ENCODE data around the gene METTL6.
"Not testable (repeated sequence)": the region's sequence is repeated elsewhere in the genome, so short reads cannot be mapped to it uniquely, and the experiment has no call there.

The METTL6 gene

DNA sequence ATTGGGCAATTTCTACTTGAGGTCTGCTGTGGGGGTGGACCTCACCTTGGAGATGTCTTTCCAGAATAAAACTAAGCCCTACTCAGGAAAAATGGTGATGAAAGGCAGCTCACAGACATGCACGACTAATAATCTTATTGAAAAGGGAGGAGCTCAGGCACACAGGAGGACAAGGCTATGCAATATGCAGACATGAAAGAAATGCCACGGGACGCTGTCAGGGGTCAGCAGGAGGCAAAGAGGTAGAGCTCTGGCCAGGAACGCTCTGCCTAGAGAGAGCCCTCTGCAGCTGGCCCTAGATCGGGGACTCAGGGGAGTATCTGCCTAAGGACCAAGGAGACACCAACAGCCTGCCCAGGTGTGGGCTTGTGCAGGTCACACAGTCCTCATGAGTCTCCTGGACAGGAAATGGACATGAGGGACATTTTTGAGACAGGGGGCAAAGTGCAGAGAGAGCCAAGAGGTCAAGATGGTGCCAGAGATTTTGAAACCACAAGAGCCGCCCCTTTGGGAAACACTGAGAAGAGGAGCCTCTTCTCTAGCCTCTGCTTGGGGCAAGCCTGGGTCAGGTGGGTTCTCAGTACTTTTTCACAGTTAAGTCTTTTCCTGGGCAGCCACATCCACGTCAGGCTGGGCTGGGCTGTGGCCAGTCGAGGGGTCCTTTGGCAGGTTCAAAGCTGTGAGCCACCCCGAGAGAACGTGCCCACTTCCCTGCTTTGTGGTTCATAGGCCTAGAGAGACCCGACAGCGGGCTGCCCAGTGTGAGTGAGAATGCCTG lies 23.3 kb upstream of the METTL6 start:
- no peak for DNase-seq

DNA sequence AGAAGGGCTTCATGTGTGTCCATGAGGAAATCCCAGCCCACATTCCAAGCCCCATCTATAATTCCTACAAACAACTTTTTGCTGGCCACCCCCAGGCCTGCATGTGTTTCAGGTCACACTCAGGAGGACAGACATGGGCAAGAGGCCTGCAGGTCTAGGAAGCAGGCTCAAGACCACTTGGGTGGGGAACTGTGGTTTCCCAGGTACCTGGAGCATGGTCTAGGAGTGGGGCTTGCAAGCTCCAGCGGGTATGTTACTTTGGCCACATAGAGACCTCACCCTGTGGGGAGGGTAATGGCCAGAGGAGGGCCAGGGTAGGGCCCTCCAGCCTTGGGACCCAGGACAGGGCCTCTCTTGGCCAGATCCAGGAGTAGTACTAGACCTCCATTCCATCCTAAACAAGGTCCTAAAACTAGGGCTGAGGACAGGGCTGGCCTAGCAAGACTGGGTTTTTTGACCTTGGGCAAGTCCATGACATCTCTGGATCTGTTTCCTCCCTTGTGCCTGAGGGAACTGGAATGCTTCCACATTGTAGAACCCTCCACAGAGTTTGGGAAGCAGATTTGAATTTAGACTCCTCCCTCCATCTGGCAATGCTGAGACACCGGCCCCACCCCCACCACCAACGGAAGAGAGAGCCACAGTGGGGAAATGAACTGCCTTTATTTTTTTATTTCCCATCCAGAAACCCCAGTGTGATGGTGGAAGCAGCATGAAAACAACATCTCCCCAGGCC lies 22.3 kb upstream of the METTL6 start:
- no peak for DNase-seq

DNA sequence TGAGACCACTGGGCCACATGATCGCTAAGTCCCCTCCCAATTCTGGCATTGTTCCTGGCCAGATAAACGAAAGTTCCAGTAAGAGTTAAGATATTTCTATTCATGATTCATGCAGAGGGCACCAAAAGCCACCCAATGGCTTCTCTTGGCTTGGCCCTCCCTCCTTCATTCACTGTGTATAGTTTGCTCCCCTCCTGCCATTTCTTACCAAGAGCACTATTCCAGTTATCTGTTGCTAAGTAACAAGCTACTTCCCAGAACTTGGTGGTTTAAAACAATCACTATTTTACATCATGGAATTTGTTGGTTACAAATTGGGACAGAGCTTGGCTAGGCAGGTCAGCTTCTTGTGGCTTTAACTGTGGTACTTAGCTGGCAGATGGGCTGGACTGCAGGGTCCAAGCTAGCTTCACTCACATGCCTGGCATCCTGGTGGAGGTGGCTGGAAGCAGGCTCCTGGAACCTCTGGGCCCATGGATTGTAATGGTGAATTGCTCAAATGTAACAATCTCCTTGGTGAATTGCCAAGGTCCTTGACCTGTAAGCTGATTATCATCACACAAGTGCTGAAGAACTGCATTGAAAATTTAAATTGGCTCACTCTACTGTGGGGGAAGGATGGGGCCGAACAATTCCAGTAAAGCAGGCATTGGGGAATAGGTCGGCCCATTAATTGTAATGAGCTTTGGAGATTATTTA lies 16.6 kb upstream of the METTL6 start:
- DNase-seq: no peak

DNA sequence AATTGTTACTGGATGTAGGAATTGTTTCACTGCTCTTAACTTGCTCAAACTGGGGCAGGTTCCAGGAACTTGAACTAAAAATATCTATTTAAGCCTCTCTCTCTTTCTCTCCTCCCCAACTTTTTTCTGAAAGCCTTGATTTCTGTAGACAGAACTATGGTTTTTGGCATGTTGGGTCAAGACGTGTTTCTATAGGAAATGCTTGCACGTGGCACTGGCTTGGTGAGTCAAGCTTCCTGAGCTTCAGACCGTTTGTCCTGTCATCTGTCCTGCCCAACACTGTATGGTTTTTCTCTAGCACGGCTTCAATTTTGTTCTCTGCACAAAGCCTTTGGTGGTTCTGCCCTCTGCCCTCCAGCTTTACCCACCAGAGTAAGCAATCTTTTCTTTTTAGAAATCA lies 13.5 kb upstream of the METTL6 start:
- DNase-seq: no peak

DNA sequence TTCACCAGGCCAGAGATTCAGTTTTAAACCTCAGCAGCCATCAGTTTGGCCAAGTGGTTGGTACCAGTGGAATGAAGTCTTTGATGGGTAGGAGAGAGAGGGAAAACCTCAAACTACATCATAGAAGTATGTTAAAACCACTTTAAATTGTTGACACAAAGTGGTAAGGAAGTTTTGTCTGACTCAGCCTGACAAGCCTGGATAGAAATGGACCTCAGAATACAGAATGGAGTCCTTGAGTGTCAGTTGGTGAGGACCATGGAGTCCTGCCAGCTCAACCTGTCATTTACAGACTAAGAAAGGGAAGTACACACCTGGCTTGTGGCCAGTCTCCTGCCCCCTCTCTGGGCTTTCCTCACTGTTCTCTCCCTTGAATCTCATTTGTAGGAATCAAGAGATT lies 12.1 kb upstream of the METTL6 start:
- DNase-seq: no peak

DNA sequence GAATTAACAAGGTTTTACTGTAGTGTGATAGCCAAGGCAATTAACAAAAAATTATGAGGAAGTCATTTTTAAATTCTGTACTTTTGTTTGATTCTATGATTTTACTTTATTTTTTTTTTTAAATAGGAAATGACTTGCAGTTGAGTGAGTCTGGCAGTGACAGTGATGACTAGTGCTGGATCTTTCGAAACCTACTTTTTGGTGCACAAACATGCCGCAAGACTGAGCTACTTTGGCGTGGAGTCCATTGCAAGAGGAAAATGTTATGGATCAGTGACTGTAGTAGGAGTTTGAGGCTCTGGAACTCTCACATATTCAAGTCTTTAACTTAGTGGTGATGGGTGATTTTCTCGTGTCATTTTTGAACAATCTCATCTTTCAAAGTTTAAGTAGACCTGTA lies 11.6 kb upstream of the METTL6 start:
- DNase-seq: no peak

DNA sequence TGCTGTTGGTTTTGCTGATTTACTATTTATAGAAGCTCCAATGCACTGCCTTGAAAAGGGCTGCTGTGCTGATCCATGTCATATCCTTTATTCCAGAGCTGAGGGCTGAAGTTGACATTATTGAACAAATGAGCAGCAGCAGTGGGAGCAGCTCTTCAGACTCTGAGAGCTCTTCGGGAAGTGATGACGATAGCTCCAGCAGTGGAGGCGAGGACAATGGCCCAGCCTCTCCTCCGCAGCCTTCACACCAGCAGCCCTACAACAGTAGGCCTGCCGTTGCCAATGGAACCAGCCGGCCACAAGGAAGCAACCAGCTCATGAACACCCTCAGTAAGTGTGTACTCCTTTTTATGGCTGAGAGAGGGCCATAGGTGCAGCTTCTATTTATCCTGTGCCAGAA lies 8.9 kb upstream of the METTL6 start:
- DNase-seq: no peak

DNA sequence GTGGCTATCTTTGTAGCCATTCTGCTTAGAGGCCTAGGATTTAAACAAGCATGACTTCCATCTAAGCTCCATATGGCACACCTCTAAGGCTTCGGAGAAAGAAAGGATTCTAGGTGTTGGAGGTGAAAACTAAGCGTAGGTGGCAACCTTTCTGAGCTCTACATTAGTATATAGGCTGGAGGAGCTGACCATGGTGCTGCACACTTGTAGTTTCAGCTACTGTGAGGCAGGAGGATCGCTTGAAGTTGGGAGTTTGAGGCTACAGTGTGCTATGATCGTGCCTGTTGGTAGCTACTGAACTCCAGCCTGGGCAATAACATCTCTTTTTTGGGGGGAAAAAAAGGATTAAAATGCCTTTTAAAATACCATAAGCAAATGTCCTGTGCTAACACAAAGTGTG lies 7.4 kb upstream of the METTL6 start:
- no peak for DNase-seq

DNA sequence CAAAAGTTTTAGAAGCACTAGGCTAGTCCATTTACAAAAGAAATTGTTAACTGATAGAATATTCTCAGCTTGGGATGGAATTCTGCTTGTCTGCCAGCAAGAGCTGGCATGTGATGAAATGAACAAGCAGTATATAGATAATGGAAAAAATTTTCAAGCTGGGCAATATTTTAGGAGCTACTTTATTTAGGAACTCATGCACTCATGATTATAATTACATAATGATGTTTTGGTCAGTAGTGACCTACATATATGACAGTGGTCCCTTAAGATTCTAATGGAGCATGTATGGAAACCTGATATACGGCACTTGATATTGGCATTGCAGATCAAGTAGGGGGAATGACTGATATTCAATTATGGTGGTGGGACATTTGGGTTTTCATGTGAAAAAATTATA lies 6.2 kb upstream of the METTL6 start:
- no peak for DNase-seq

DNA sequence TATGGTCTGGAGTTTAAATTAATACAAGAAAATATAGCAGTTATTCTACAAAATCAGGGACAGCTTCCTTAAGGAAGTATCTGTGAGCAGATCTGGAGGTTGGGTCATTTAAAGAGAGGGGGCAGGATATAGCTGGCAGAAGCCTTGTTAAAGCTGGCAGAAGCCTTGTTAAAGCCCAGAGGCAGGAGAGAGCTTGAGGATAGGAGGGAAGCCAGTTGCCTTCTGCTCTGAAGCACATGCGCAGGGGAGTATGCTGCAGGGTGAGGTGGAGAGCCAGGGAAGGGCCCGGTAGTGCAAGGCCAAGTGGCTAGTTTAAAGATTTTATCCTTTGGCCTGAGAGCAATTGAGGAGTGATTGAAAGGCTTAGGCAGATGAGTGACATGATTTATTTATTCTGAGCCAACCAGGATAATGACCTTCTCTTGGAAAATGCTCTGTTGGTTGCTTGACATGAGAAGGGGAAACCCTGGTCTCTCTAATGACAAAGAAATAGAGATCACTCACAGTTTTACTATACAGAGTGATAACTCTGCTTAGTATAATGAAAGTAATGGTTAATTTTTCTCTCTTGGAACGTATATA lies 4.0 kb upstream of the METTL6 start:
- DNase-seq: no peak

DNA sequence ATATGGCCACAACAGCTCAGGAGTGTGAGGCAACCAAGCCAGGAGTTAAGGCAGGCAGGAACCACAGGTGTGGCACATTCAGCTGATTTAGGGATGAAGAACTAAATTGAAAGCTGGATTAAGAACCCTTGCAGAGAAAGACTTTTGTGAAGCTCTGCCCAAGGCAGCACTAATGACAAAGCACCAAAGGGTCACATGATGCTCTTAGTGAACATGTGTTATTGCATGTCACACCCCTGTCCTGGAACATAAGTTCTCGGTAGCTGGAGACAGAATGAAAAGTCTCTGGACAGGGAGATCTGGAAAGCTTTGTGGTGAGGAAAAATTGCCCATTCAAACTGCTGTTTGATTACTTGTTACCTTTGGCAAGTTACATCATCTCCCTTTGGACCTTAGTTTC lies 3.3 kb upstream of the METTL6 start:
- no peak for DNase-seq

DNA sequence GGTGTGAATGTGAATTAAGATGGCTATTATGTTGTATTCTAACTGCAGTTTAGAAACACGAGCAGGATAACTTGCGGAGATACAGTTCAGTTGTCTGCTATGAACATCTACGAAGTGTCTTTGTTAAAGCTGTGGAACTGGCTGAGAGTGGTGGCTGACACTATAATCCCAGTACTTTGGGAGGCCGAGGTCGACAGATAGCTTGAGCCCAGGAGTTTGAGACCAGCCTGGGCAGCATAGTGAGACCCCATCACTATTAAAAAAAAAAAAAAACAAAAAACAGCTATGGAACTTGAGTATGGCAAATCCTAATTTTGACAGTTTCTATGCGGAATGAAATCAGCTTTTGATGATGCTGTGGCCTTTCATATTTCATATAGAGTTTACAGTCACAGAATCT lies 1.7 kb upstream of the METTL6 start:
- DNase-seq: no peak

DNA sequence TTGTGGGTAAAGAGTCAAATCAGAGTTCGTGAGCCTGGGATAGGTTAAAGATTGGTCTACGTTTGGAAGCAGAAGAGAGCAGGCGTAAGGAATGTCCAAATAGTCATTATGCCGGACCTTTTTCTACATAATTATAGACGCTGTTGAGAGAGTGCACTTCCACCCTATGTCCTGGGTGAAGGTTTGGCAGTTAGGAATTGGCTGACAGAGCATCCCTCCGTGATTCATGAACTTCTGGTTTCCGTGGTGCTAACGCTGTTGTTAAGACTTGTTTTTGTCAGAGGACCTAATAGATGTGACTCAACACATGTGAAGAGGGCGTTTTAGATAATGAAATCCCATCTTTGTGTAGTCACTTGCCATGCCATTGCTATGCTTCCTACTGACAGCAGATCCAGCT lies 1.2 kb upstream of the METTL6 start:
- DNase-seq: peak; percentile 72

DNA sequence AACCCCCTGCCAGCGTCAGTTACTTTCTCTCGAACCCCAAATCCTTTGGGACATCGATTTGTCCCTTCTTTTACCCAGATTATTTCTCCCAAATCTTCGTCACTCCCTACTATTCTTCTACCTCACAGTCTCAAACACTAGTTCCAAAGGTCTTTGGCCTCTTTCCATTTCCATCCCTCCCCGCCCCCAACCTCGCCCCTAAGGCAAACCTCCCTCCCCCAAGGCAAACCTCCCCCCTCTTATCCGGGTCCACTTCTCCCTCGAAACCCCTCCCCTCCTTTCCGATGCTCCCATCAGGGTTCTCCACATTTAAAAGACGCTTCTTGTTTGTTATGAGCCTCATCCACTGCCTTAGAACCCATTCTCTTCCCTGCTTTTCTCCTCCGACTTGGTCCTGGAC lies 637 bp upstream of the METTL6 start:
- DNase-seq: no peak

DNA sequence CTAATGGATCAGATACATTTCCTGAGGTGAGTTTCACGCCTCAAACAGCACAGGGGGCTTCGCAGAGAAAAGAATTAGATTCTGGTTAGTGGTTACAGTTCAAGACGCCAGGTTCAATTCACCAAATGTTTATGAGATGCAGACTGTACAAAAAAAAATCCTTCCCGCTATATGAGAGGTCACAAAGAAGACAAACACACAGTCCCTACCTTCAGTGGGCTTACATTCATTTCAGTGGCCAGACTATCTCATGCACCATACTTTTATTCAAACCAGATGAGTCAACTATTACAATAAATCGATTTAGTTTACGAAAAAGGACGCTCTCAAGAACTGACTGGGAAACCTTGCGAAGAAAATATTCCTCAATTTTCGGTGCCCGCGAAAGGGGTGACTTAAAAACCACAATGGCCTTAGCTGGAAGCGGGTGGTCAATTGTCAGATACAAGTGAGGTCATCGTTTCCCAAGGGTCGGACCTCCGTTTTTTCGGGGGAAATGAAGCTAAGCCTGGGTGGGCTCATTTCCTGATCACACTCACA lies 695 bp downstream of the METTL6 start:
- DNase-seq: no peak

DNA sequence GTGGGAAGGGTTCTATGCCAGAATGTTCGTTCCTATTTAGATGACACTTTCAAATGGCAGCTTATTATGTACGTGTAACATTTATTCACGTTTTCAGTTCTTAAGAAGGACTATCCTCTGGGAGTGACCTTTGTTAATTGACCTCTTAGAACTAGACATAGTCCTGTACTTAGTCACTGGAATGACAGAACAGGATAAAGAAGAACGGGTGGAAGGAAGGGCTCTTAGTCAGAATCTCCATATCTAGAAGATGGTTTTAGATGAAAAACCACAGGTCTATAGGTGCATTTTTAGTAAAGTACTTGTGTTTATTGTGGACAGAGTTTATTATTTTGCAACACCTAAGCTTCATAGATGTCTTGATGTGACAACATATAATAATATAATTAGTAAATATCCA lies 6.5 kb downstream of the METTL6 start:
- no peak for DNase-seq

DNA sequence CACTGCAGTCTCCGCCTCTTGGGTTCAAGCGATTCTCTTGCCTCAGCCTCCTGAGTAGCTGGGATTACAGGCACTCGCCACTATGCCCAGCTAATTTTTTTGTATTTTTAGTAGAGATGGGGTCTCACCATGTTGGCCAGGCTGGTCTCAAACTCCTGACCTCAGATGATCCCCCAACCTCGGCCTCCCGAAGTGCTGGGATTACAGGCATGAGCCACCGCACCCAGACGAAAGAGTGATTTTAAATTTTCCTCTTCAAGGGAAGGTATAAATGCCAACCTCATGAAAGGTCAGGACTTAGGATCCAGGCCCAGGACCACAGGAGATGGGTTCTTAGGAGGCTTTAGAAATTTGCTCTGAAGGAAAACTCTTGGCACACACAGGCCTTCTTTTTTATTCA lies 16.4 kb downstream of the METTL6 start:
- DNase-seq: not testable (repeated sequence)

DNA sequence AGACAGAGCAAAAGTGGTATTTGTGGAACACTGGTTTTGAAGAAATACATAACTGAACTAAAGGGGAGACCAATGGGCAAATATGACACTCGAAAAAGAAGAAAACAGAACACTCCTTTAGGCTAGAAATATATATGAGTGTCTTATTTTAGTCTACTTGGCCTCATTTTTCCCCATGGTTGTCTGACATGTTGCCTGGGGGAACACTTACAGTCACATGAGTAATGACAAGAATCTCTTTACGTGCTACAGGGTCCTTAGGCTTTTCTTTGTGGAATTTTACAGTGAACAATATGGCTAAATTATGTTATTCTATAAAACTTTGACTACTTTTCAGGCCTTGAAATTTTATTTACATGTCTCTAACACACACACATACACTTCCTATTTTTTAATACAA lies 17.6 kb downstream of the METTL6 start:
- no peak for DNase-seq

DNA sequence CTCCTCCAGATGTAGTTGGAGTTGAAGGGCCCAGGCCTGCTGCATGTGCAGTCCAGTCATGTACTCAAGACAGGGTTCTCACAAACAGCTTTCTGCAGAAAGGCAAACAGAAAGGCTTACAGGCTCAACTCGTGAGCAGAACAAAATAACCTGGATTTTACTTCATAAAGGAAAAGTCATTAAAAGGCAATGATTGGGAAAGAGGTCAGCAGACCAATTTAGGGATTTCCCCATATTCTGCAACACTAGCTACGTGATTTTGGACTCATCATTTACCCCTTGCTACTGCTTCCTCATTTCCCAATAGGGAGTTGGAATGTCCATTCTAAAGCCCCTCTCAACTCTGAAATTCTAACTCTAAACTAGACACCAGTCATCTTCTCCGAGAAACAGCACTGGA lies 18.1 kb downstream of the METTL6 start:
- no peak for DNase-seq

DNA sequence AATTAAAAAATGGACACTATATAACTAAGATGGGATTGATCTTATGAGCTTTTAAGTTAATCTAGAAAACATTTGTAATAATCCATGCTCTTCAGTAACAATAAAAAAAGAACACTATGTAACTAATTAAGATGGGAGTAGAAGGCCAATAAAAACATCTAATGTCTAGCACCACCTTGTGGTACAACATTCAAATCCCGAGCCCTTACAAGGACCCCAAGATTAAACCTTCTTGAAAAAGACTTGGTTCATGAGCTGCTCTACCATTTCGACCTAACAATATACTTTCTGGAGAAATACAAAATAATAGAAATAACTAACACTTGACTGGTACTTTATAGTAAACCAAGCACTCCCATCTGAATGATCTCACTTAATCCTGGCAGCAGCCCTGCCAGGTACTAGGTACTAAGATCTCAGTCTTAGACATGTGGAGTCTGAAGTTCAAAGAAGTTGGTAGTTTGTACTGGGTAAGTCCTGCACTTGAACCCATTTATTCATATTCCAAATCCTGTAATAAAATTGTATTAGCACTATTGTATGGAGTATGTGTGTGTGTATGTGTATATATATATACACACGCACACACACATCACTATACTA lies 21.8 kb downstream of the METTL6 start:
- DNase-seq: peak; percentile 58

DNA sequence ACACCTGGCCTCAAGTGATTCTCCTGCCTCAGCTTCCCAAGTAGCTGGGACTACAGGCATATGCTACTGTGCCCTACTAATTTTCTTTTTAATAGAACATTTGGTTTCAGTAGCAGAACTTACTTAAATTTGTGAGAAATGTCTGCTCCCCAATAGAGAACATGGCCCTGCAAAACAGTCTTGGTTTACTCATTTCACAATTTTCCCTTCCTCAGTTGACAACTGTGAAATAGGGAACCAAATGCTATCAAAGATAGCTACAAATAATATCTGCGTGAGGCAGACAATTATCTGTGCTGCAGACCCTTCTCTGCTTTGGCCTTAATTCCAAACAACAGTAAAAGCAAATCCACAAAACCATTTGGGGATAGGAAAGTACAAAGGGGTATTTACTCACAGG lies 22.6 kb downstream of the METTL6 start:
- DNase-seq: no peak

DNA sequence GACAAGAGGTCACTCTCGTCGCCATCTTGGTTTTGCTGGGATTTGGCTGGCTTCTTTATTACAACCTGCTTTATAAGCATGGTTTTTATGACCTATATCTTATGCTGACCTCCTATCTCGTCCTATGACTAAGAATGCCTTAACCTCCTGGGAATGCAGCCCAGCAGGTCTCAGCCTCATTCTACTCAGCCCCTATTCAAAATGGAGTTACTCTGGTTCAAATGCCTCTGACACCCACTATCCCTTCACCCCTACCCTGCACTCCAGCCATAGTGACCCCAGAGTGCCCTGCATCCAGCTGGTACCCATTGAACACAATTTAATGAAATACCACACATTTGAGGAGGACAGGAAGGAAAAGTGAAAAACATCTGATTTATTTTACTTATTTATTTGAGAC lies 23.4 kb downstream of the METTL6 start:
- DNase-seq: no peak

DNA sequence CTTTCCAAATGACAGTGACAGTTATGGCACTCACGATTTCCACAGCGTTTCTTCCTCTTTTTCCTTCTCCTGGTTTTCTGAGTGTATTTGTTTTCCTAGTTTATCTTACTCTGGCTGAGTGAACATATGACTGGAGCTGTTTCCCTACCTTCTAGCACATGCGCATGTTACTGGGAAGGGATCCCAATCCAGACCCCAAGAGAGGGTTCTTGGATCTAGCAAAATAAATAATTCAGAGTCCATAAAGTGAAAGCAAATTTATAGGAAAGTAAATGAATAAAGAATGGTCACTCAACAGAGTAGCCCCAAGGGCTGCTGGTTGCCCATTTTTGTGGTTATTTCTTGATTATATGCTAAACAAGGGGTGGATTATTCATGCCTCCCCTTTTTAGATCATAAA lies 23.8 kb downstream of the METTL6 start:
- no peak for DNase-seq

All from CD4-positive, alpha-beta T cell treated with Interleukin-4 for 4 hours (primary cell).